ENCODE data around the gene HSPA1A.
A peak's percentile ranks its signal among the peaks of the same experiment; 100 is the strongest.

HSPA1A gene

DNA sequence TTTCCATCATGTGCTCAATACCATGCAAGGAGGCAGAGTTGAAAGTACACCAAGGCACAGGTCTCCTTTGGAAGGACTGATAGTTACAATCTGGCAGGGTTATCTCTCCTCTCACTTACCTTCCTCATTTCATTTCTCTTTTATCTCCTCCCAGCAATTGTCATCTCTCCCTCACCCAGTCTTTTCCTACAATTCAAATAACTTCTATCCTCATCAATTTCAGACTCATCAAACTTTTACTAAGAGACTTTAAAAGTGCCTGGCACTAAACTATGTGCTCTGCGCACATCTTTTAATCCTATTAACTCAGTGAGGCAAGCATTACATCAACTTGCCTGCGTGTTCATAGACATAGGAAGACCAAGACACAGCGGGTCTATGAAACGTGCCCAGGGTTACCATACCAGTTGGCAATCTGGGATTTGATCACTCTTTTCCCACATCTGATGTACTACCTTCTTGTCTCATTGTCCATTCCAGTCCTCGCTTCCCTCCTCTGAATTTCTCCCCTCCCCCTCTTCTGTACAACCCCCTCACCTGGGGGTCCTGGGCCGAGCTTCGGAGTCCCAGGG is 21.0 kb upstream of the HSPA1A start:
- Histone ChIP-seq H3K27ac (replicated peaks; ENCODE audit: low read length) (no peak overlapping the region), H3K4me3 (ENCODE audit: low read length in 2 of 2) (peak overlapping the region; percentile 77 to 87), H3K4me2 (ENCODE audit: insufficient read depth, low read length, poor library complexity, severe bottlenecking) (peak overlapping the region; percentile 98), H3K36me3 (replicated peaks in 1 of 2; ENCODE audit: control insufficient read depth in 2 of 2, insufficient read depth in 2 of 2, low read length in 2 of 2) (peaks cover 20 to 66% of the 10 kb centered on the region in 2 donors), H2AFZ (ENCODE audit: low read length) (peak overlapping the region; percentile 95), H3K9ac (ENCODE audit: low read depth, low read length, poor library complexity) (peak overlapping the region; percentile 96), H3K27me3 (ENCODE audit: control insufficient read depth in 3 of 3, insufficient read depth in 3 of 3, low read depth in 1 of 3, low read length in 3 of 3) (no peaks in the 10 kb centered on the region), H4K91ac (ENCODE audit: low read depth, low read length, poor library complexity) (no peak overlapping the region), H3K9me3 (replicated peaks in 1 of 2; ENCODE audit: control insufficient read depth in 2 of 2, insufficient read depth in 1 of 2, low read depth in 1 of 2, low read length in 2 of 2) (no peaks in the 10 kb centered on the region), H2BK120ac (ENCODE audit: low read depth, low read length) (no peak overlapping the region), H3K18ac (ENCODE audit: low read length) (peak overlapping the region; percentile 39), H4K8ac (ENCODE audit: low read depth, low read length) (no peak overlapping the region), H3K79me1 (ENCODE audit: low read depth, low read length) (no peaks in the 10 kb centered on the region), H3K23ac (ENCODE audit: low read depth, low read length, poor library complexity) (no peak overlapping the region), H3K14ac (ENCODE audit: low read length) (no peak overlapping the region), H2BK5ac (ENCODE audit: low read length) (peak overlapping the region; percentile 99), H3K4ac (ENCODE audit: low read length) (no peak overlapping the region), H2AK5ac (ENCODE audit: low read depth, low read length) (peak overlapping the region; percentile 21), H2BK12ac (ENCODE audit: low read length) (no peak overlapping the region), H3K4me1 (ENCODE audit: control insufficient read depth in 2 of 2, insufficient read depth in 1 of 2, low read depth in 1 of 2, low read length in 2 of 2) (peaks cover 2 to 5% of the 10 kb centered on the region in 2 donors), H2BK15ac (ENCODE audit: low read length) (no peak overlapping the region)
- no CpG with 5 or more reads among the region's 7 CpGs for whole genome bisulfite sequencing, 2 donors (ENCODE audit: extremely low coverage in 2 of 2, insufficient read length in 2 of 2, insufficient replicate concordance in 1 of 2)
- no peak for DNase-seq (ENCODE audit: low spot score)

DNA sequence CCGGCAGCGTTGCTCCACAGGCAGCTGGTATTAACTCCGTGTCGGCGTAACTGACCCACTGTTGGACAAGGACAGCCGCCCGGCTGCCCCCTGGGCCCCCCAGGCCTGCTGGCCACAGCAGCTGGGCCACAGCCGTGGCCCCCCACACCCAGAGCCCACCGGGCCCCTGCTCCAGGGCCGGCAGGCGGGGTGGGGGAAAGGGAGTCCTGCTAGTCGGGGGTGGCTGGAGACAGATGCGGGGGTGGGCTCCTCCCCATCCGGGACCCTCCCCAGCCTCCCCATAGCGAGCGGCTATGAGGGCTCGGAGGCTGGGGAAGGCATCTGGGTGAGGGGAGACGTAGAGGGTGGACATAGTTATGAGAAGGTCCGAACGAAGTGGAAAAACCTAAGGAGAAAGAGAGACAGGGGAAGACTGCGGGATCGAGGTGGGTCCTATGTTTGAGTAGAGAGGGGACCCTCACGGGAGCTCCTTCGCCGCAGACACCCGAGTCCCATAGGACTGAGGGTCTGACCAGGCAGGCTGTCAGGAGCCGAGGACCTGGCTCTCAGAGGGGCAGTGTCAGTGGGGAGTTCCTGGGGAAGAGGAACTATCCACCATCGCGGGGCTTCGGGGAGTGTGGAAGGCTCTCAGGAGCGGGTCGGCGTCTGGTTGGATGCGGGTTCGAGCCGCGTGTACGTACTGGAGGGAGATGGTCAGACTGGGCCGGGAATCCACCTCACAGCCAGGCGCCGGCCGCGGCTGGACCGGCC is 20.3 kb upstream of the HSPA1A start:
- H2BK5ac ChIP-seq (ENCODE audit: low read length), result peak overlapping the region; percentile 99
- H2BK15ac ChIP-seq (ENCODE audit: low read length), result no peak overlapping the region
- peak overlapping the region; percentile 99 for H3K23ac ChIP-seq (ENCODE audit: low read depth, low read length, poor library complexity)
- H2AK5ac ChIP-seq (ENCODE audit: low read depth, low read length), result peak overlapping the region; percentile 83
- H3K18ac ChIP-seq (ENCODE audit: low read length), result peak overlapping the region; percentile 90
- peaks cover 18 to 65% of the 10 kb centered on the region in 2 donors for H3K36me3 ChIP-seq (replicated peaks in 1 of 2; ENCODE audit: control insufficient read depth in 2 of 2, insufficient read depth in 2 of 2, low read length in 2 of 2)
- WGBS, 2 donors (ENCODE audit: extremely low coverage in 2 of 2, insufficient read length in 2 of 2, insufficient replicate concordance in 1 of 2), result no CpG with 5 or more reads among the region's 44 CpGs
- peak; percentile 27 for DNase-seq (ENCODE audit: low spot score)
- no peaks in the 10 kb centered on the region for H3K79me1 ChIP-seq (ENCODE audit: low read depth, low read length)
- peak overlapping the region; percentile 96 for H3K9ac ChIP-seq (ENCODE audit: low read depth, low read length, poor library complexity)
- H3K4me2 ChIP-seq (ENCODE audit: insufficient read depth, low read length, poor library complexity, severe bottlenecking), result peak overlapping the region; percentile 98
- peaks cover 2 to 5% of the 10 kb centered on the region in 2 donors for H3K4me1 ChIP-seq (ENCODE audit: control insufficient read depth in 2 of 2, insufficient read depth in 1 of 2, low read depth in 1 of 2, low read length in 2 of 2)
- peak overlapping the region; percentile 30 for H4K8ac ChIP-seq (ENCODE audit: low read depth, low read length)
- H3K27me3 ChIP-seq (ENCODE audit: control insufficient read depth in 3 of 3, insufficient read depth in 3 of 3, low read depth in 1 of 3, low read length in 3 of 3), result no peaks in the 10 kb centered on the region
- peak overlapping the region; percentile 95 for H2AFZ ChIP-seq (ENCODE audit: low read length)
- H2BK12ac ChIP-seq (ENCODE audit: low read length), result no peak overlapping the region
- H3K9me3 ChIP-seq (replicated peaks in 1 of 2; ENCODE audit: control insufficient read depth in 2 of 2, insufficient read depth in 1 of 2, low read depth in 1 of 2, low read length in 2 of 2), result no peaks in the 10 kb centered on the region
- H3K14ac ChIP-seq (ENCODE audit: low read length), result no peak overlapping the region
- H2BK120ac ChIP-seq (ENCODE audit: low read depth, low read length), result no peak overlapping the region
- H3K4ac ChIP-seq (ENCODE audit: low read length), result no peak overlapping the region
- peak overlapping the region; percentile 91 for H3K27ac ChIP-seq (replicated peaks; ENCODE audit: low read length)
- peak overlapping the region; percentile 79 for H4K91ac ChIP-seq (ENCODE audit: low read depth, low read length, poor library complexity)
- H3K4me3 ChIP-seq (ENCODE audit: low read length in 2 of 2), result peak overlapping the region; percentile 77 to 87

DNA sequence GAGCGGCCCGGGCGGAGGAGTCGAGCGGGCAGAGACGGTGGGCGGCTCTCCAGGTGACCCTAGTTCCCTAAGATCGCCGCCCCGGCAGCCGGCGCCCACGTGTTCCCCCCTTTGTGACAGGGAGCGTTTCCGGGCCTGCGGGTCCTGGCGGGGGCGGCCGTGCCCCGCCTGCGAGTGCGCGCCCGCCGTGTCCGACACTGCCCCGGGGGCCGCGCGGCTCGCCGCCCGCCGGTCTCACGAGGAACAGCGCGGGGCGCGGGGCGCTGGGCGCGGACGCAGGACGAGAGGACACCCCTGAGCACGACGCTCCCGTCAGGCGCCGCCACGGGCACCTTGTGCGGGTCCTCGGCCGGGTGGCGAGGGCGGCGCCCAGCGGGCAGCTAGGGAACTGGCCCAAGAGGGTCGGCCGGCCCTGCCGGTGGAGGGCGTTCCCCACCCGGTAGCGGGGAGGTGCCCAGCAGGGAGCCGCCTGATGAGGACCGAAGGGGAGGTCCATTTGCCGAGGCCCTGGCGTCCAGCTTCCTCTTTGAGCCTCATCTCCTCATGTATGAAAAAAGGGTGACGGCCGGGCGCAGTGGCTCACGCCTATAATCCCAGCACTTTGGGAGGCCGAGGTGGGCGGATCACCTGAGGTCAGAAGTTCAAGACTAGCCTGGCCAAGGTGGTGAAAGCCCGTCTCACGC is 19.6 kb upstream of the HSPA1A start, which contains the start of gene VARS1:
Gene VARS1 (minus strand): TSS at position 137 of the 683 bp plus-strand sequence. CDS start 535 bp downstream, outside the sequence.
- H3K27ac ChIP-seq (replicated peaks; ENCODE audit: low read length), result peak within 1 kb of the TSS; percentile 91
- WGBS, 2 donors (ENCODE audit: extremely low coverage in 2 of 2, insufficient read length in 2 of 2, insufficient replicate concordance in 1 of 2), result no CpG with 5 or more reads among the region's 75 CpGs
- H2BK12ac ChIP-seq (ENCODE audit: low read length), result no peak within 1 kb of the TSS

DNA sequence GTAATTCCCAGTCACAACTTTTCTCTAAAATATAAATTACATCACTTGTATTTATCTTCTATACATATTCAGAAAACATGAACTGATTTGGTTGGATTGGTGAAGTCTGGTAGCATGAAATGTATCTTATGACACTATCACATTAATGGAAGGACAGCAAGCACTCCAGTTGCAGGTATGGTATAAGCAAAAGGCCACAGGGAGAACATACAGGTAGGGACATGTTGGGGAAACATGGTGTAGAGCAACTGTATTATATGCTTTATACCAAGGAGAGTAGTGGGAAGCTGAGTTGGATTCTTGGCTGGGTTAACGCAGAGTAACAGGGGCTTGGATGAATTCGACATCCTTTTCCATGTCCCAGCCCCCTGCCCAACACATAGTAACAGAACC is 18.4 kb upstream of the HSPA1A start:
- Histone ChIP-seq H2BK5ac (ENCODE audit: low read length) (no peak overlapping the region), H3K79me1 (ENCODE audit: low read depth, low read length) (no peaks in the 10 kb centered on the region), H3K4me1 (ENCODE audit: control insufficient read depth in 2 of 2, insufficient read depth in 1 of 2, low read depth in 1 of 2, low read length in 2 of 2) (peaks cover 0 to 5% of the 10 kb centered on the region in 2 donors), H2BK15ac (ENCODE audit: low read length) (no peak overlapping the region), H2AFZ (ENCODE audit: low read length) (no peak overlapping the region), H4K8ac (ENCODE audit: low read depth, low read length) (no peak overlapping the region), H2AK5ac (ENCODE audit: low read depth, low read length) (no peak overlapping the region), H3K9ac (ENCODE audit: low read depth, low read length, poor library complexity) (no peak overlapping the region), H3K18ac (ENCODE audit: low read length) (no peak overlapping the region), H2BK12ac (ENCODE audit: low read length) (no peak overlapping the region), H2BK120ac (ENCODE audit: low read depth, low read length) (no peak overlapping the region), H3K4me3 (ENCODE audit: low read length in 2 of 2) (no peak overlapping the region), H3K36me3 (replicated peaks in 1 of 2; ENCODE audit: control insufficient read depth in 2 of 2, insufficient read depth in 2 of 2, low read length in 2 of 2) (peaks cover 13 to 61% of the 10 kb centered on the region in 2 donors), H3K9me3 (replicated peaks in 1 of 2; ENCODE audit: control insufficient read depth in 2 of 2, insufficient read depth in 1 of 2, low read depth in 1 of 2, low read length in 2 of 2) (no peaks in the 10 kb centered on the region), H3K23ac (ENCODE audit: low read depth, low read length, poor library complexity) (no peak overlapping the region), H3K27ac (replicated peaks; ENCODE audit: low read length) (no peak overlapping the region), H3K14ac (ENCODE audit: low read length) (no peak overlapping the region), H4K91ac (ENCODE audit: low read depth, low read length, poor library complexity) (no peak overlapping the region), H3K27me3 (ENCODE audit: control insufficient read depth in 3 of 3, insufficient read depth in 3 of 3, low read depth in 1 of 3, low read length in 3 of 3) (no peaks in the 10 kb centered on the region), H3K4ac (ENCODE audit: low read length) (no peak overlapping the region), H3K4me2 (ENCODE audit: insufficient read depth, low read length, poor library complexity, severe bottlenecking) (no peak overlapping the region)
- no peak for DNase-seq (ENCODE audit: low spot score)
- no CpG with 5 or more reads among the region's 2 CpGs for WGBS, 2 donors (ENCODE audit: extremely low coverage in 2 of 2, insufficient read length in 2 of 2, insufficient replicate concordance in 1 of 2)

More for the DNA sequence above, 19.6 kb upstream of the HSPA1A start, which contains the start of gene VARS1:
- Histone ChIP-seq H3K79me1 (ENCODE audit: low read depth, low read length) (no peaks in the 10 kb centered on the region), H4K8ac (ENCODE audit: low read depth, low read length) (peak within 1 kb of the TSS; percentile 30), H2BK5ac (ENCODE audit: low read length) (peak within 1 kb of the TSS; percentile 99), H3K4me1 (ENCODE audit: control insufficient read depth in 2 of 2, insufficient read depth in 1 of 2, low read depth in 1 of 2, low read length in 2 of 2) (peaks cover 2 to 5% of the 10 kb centered on the region in 2 donors), H2BK120ac (ENCODE audit: low read depth, low read length) (no peak within 1 kb of the TSS), H3K9me3 (replicated peaks in 1 of 2; ENCODE audit: control insufficient read depth in 2 of 2, insufficient read depth in 1 of 2, low read depth in 1 of 2, low read length in 2 of 2) (no peaks in the 10 kb centered on the region), H3K23ac (ENCODE audit: low read depth, low read length, poor library complexity) (peak within 1 kb of the TSS; percentile 99), H2AK5ac (ENCODE audit: low read depth, low read length) (peak within 1 kb of the TSS; percentile 83), H2BK15ac (ENCODE audit: low read length) (no peak within 1 kb of the TSS), H4K91ac (ENCODE audit: low read depth, low read length, poor library complexity) (peak within 1 kb of the TSS; percentile 79), H3K9ac (ENCODE audit: low read depth, low read length, poor library complexity) (peak within 1 kb of the TSS; percentile 96), H2AFZ (ENCODE audit: low read length) (peak within 1 kb of the TSS; percentile 95), H3K4me2 (ENCODE audit: insufficient read depth, low read length, poor library complexity, severe bottlenecking) (peak within 1 kb of the TSS; percentile 98), H3K18ac (ENCODE audit: low read length) (peak within 1 kb of the TSS; percentile 99), H3K14ac (ENCODE audit: low read length) (peak within 1 kb of the TSS; percentile 71), H3K4me3 (ENCODE audit: low read length in 2 of 2) (peak within 1 kb of the TSS; percentile 77 to 87), H3K27me3 (ENCODE audit: control insufficient read depth in 3 of 3, insufficient read depth in 3 of 3, low read depth in 1 of 3, low read length in 3 of 3) (no peaks in the 10 kb centered on the region), H3K36me3 (replicated peaks in 1 of 2; ENCODE audit: control insufficient read depth in 2 of 2, insufficient read depth in 2 of 2, low read length in 2 of 2) (peaks cover 17 to 62% of the 10 kb centered on the region in 2 donors), H3K4ac (ENCODE audit: low read length) (no peak within 1 kb of the TSS)
- DNase-seq (ENCODE audit: low spot score), result peak; percentile 82

Data from neuronal stem cell (in vitro differentiated cells).